ENCODE measurements around the gene COQ3.
A peak's percentile ranks its signal among the peaks of the same experiment; 100 is the strongest.
"Not testable (repeated sequence)": the region's sequence is repeated elsewhere in the genome, so short reads cannot be mapped to it uniquely, and the experiment has no call there.

Gene COQ3

DNA sequence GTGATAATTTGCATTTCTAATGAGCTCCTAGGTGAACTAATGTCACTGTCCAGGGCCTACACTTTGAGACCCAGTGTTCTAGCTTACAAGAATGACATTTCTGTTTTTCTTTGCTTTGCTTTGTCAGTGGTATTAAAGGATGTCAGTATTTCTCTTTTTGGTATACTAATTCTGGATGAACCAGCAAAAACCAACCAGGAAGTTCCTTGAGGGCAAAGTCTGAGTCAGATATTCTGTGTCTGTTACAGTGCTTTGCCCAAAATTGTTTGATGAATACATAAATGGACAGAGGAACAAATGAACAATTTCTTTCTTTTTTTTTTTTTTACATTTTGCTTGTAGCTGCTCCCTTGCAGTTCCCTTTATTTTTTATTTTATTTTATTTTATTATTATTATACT is 15.4 kb downstream of the COQ3 start:
- DNase-seq: no peak

DNA sequence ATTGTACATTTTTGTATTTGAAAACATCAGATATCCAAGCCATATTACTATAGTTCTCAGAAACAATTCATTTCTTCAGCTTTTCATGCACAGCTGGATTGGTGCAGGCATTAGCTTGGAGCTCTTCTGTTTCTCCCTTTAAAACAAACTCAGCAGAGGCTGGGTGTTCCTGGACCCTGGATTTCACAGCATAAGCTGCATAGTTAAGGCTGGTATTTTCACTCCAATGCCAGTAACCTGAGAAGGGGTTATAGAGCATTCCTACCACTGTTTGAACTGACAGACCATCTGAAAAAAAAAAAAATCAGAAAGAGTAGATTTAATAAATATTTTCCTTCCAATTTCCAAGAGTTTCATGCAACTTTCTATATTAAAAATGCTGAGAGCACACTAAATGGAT is 24.5 kb downstream of the COQ3 start:
- no peak for DNase-seq

DNA sequence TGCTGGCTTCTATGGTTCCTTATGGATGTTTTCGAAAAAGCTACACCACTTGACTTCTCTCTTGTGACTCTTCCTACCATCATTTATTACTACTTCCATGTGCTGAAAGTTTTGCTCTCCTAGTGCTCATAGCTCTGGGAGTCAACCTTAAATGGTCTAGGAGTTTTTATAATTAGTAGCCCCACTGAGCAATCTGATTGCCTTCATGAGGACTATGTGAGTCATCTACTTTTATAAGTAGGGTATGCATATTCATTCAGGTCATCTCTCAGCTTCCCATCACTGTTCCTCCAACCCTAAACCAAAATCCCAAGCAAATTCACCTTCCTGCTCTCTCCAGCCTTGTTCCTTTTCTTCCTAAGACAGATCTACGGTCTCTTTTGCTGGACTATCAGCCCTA is 27.1 kb downstream of the COQ3 start:
- no peak for DNase-seq

GRCh38 chr6:99364026-99364425 is 30.0 kb downstream of the COQ3 start:
- DNase-seq: no peak

DNA sequence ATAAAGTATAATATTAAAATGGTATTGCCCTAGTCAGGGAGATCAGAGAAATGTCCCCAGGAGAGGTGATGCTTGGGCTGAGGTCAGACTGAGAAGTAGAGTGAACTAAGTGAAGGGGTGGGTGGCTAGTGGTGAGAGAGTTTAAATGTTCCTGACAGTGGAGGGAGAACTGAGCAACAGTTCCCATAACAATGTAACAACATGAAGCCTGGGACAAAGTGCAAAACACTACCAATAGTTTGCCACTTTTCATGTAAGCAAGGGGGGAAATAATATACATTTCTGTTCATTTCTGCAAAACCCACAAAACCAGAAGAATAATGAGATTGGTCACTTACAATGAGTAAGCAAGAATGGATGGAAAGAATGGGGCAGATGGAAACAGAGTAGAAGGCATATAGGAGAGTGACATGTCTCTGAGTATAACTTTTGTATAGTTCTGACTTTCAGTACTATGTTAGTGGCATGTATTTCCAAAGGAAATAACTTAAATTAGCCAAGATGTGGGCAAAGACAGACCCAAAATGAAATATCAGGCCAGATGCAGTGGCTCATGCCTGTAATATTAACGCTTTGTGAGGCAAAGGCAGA is 31.2 kb downstream of the COQ3 start:
- DNase-seq: no peak

- no peak for DNase-seq
Observed at GRCh38 chr6:99359800-99360199, 34.2 kb downstream of the COQ3 start.

GRCh38 chr6:99356641-99357040 is 37.4 kb downstream of the COQ3 start:
- no peak for DNase-seq

DNA sequence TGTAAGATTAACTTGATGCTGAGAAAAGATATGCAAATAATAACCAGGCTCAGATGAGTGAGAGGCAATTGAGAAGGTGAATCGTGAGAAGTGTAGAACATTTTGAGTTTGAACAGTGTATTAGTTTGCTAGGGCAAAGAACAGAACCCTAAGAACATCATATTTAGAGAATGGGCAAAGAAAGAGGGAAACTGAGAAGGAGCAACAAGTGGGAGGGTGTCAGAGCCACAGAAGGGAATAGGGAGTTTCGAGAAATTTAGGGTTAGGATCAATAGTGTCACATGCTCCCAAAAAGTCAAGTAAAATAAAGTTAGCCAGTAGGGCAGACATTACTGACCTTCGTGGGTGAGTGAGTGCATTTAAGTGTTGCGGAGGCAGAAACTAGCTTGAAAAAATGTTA is 39.0 kb downstream of the COQ3 start:
- no peak for DNase-seq

GRCh38 chr6:99353126-99353525 is 40.9 kb downstream of the COQ3 start:
- no peak for DNase-seq

GRCh38 chr6:99350573-99350972 is 43.4 kb downstream of the COQ3 start:
- DNase-seq: peak; percentile 30 to 77 (median 67)

GRCh38 chr6:99349171-99350141 is 44.5 kb downstream of the COQ3 start, which contains the start of gene FAXC:
Gene FAXC (minus strand): TSS chr6:99349674. CDS start chr6:99349372, 302 bp downstream.
- DNase-seq: peak; percentile 73 to 89 (median 84)

GRCh38 chr6:99348288-99349170 is 45.5 kb downstream of the COQ3 start:
- peak in 2 of 3 experiments; percentile 17 to 58 for DNase-seq

- DNase-seq: peak in 1 of 3 experiments; percentile 24
Observed at GRCh38 chr6:99347804-99348203, 46.2 kb downstream of the COQ3 start.

- DNase-seq: no peak
Observed at GRCh38 chr6:99346595-99346994, 47.4 kb downstream of the COQ3 start.

DNA sequence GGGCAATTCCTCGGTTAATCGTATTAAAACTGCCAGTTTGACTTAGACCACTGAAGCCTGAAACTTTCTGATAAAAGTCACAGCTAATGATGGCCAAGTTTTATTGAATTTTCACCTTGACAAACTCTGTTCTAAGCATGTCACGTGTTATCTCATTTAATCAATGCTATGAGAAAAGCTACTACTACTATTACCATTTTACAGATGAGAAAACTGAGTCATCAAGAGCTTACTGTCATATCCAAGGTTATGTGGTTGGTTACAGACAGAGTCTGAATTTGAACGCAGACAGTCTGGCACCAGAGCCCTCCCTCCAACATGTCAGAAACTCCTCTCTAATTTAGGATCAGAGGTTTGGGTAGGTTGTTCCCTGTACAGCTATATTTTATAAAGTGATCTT is 48.8 kb downstream of the COQ3 start:
- DNase-seq: no peak

GRCh38 chr6:99344289-99344688 is 49.7 kb downstream of the COQ3 start:
- DNase-seq: no peak

GRCh38 chr6:99341862-99342455 is 52.0 kb downstream of the COQ3 start:
- DNase-seq: no peak

DNA sequence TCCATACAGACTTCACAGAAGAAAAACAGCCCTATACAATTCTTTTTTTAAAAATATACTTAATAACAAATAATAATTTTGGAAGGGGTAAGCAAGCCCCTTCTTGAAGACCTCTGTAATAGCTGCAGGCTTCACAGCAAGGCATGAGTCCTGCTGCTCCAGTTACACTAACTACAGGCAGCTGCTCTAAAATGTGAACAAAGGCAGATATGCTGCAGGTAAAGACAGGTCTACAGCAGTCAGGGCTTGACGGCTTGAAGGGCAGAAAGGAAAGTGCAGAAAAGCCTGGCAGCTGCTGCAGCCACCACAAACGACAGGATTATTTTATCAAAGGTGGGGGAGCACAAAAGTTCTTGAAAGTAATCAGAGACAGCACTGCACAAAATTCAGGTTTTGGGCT is 55.8 kb downstream of the COQ3 start:
- DNase-seq: no peak

DNA sequence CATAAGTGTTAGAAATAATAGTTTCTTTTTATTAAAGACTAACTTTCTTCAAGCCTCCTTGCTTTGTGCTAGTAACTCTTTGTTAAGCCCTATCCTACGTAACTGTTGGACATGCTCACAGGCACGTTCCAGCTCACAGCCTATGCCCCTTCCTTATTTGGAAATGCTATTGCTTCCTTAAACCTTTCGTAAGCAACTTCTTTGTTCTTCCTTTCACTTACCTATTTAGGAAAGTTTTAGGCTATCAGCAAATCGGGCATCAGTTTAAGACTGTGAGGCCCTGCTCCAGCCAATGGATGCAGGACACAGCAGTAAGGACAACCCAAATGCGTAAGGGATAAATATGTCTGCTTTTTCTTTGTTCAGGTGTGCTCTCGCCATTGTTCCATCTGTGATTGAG is 58.7 kb downstream of the COQ3 start:
- not testable (repeated sequence) for DNase-seq

DNA sequence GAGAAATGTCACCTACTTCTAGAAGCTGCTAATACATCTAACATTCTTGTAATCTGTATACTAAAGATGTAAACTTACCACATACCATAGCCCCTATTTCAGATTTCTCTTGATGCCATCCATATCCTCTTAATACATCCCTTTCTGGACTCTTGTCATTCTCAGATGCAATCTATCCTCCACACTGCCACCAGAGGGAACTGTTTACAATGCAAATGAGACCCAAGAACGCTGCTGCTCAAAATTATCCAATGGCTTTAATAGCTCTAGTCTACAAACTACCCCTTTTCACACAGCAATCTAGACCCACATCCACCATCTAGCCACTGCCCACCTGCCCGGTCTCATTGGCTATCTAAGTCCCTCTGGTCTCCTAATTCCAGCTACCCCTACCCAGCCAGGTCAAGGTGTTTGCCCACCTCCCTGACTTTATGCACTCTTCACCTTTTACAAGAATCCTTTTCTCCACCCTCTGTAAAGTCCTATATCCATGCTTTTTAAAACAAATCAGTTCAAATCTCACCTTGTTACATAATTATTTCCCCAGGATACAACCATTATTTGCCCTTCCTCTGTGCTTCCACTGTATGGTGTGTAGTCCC is 59.4 kb downstream of the COQ3 start:
- peak; percentile 21 to 74 (median 27) for DNase-seq

DNA sequence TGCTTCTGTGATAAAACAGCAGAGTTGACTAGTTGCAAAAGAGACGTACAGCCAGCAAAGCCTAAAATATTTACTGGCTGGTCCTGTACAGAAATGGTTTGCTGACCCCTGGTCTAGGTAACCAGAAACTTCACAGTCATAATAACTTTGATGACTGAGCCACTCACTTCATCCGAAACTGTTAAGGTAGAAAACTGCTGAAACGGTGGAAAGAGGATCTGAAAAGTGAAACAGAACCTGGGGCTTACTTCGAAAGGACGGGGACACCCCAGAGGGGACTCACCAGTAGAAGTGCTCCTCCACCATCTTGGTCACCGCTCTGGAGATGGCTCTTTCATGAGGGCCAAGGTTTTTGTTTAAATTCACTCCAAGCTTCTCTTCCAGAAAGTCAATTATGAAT is 60.9 kb downstream of the COQ3 start:
- DNase-seq: no peak

DNA sequence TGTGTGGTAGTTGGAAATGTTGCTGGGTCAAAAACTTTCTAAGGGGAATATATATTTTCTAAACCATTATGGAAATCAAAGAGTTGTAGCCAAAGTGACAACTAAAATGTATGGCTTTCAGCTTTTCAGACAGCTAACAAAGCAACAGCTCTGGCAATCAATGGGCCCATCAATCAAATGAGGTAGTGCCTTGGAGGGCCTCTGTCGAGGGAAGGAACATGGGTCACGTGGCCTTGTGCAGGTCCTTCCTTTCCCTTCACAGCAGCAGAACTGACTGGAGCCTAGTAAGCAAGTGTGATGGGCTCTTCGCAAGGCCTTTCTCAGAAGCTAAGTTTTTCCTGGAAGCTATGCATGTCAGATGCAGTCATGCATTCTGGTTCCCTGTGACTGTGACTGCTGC is 62.5 kb downstream of the COQ3 start:
- DNase-seq: no peak

Measured in NCI-H1417 (cell line).